Measurements from ENCODE around the gene AKAP6. TPM values are rescaled to one million over a fixed set of nuclear protein-coding genes. Genes with fewer than 3 reads are reported as not detected.

Gene AKAP6
- total RNA-seq, 1 experiment from 2014 or later: 1.1 TPM

DNA sequence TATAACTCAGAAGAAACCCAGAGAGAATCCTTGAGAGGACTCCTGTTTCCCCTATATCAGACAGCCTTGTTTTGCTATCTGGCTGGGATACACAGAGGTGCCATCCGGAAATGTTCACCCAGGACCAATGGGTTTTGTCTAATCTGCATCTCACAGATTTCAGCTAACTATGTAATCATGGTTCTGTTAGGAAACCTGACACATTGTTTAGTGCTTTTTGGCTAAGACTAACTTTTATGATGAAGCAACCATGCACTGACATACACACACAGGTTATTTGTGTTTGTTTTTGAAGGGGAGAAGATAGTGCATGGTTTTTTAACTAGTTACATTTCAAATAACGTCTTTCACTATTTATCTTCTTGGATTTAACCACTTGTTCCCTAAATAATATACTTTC is 245.2 kb downstream of the AKAP6 start:
- Histone ChIP-seq H3K79me2 (ENCODE audit: insufficient read depth, low read length) (no peaks in the 10 kb centered on the region), H3K79me1 (ENCODE audit: insufficient read depth, low read depth, low read length, poor library complexity, severe bottlenecking) (no peaks in the 10 kb centered on the region), H2BK12ac (ENCODE audit: insufficient read length, low read depth, low read length) (no peak overlapping the region), H3K4me1 (ENCODE audit: insufficient read depth, low read length) (no peaks in the 10 kb centered on the region), H3K23me2 (ENCODE audit: insufficient read length, low read depth, low read length, poor library complexity, severe bottlenecking) (no peaks in the 10 kb centered on the region), H2BK20ac (ENCODE audit: low read depth, low read length, poor library complexity, severe bottlenecking) (no peak overlapping the region), H2BK120ac (ENCODE audit: low read depth, low read length, poor library complexity, severe bottlenecking) (no peak overlapping the region), H3K18ac (ENCODE audit: insufficient read length, low read depth, low read length) (no peak overlapping the region), H4K8ac (replicated peaks; ENCODE audit: insufficient read length, low read depth, low read length) (no peak overlapping the region), H3K4me2 (ENCODE audit: insufficient read depth, insufficient read length, low read length) (no peak overlapping the region), H2AK5ac (ENCODE audit: insufficient read length, low read length) (no peak overlapping the region), H4K20me1 (ENCODE audit: control insufficient read depth, insufficient read depth, insufficient read length) (no peaks in the 10 kb centered on the region), H2BK15ac (ENCODE audit: low read depth, low read length) (no peak overlapping the region), H3K56ac (ENCODE audit: insufficient read length, low read depth, low read length) (no peak overlapping the region), H3T11ph (ENCODE audit: low read length) (no peak overlapping the region), H3K23ac (ENCODE audit: insufficient read length, low read depth, low read length) (no peak overlapping the region), H3K27me3 (ENCODE audit: insufficient read depth, low read length) (no peaks in the 10 kb centered on the region), H2BK5ac (ENCODE audit: insufficient read length, low read length) (no peak overlapping the region), H3K27ac (ENCODE audit: insufficient read length, low read depth, low read length) (no peak overlapping the region), H3K14ac (ENCODE audit: insufficient read depth, low read length) (no peak overlapping the region), H4K5ac (ENCODE audit: insufficient read length, low read depth, low read length) (no peak overlapping the region), H4K91ac (ENCODE audit: insufficient read length, low read depth, low read length) (no peak overlapping the region), H3K9ac (ENCODE audit: extremely low read depth, insufficient read length, low read length) (no peak overlapping the region), H3K4ac (ENCODE audit: low read depth, low read length) (no peak overlapping the region), H3K9me3 (ENCODE audit: control insufficient read depth, low read depth, low read length) (no peaks in the 10 kb centered on the region), H2AFZ (ENCODE audit: low read length) (no peak overlapping the region)
- no peaks in the 10 kb centered on the region for H3K9me3 Mint-ChIP-seq
- no peak overlapping the region for H3K4me3 Mint-ChIP-seq
- no peaks in the 10 kb centered on the region; the same call in 1 of the 2 replicates for H3K27me3 Mint-ChIP-seq (ENCODE audit: low read depth)
- TF ChIP-seq, protein P1, sequence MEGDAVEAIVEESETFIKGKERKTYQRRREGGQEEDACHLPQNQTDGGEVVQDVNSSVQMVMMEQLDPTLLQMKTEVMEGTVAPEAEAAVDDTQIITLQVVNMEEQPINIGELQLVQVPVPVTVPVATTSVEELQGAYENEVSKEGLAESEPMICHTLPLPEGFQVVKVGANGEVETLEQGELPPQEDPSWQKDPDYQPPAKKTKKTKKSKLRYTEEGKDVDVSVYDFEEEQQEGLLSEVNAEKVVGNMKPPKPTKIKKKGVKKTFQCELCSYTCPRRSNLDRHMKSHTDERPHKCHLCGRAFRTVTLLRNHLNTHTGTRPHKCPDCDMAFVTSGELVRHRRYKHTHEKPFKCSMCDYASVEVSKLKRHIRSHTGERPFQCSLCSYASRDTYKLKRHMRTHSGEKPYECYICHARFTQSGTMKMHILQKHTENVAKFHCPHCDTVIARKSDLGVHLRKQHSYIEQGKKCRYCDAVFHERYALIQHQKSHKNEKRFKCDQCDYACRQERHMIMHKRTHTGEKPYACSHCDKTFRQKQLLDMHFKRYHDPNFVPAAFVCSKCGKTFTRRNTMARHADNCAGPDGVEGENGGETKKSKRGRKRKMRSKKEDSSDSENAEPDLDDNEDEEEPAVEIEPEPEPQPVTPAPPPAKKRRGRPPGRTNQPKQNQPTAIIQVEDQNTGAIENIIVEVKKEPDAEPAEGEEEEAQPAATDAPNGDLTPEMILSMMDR (conservative IDR thresholded peaks at IDR 0.05): no peak
- peaks cover 0 to 7% of the 10 kb centered on the region in 2 experiments; a peak in 2 of 4 replicates for H3K4me1 Mint-ChIP-seq
- no peak for DNase-seq
- H3K27ac Mint-ChIP-seq: no peak overlapping the region
- WGBS (ENCODE audit: extremely low coverage, insufficient read length, low lambda C conversion rate): no CpG with 5 or more reads among the region's 2 CpGs
- no peaks in the 10 kb centered on the region for H3K36me3 Mint-ChIP-seq (ENCODE audit: insufficient read depth in 1 of 3, low read depth in 3 of 3)

Measured in H9 (cell line).